Fibroblast of lung (primary cell): ENCODE results near the gene SLC16A6.

Experiments used
- CTCF ChIP-seq, 2 donors: IDR thresholded peaks in 1 of 2; conservative IDR thresholded peaks in 1 of 2; 1 replicate in 1 of 2; 2 replicates in 1 of 2; pipeline ENCODE4 v1.5.1; 2011 to 2012; ENCODE audit warnings: low read length in 2 of 2, control low read depth in 1 of 2, inconsistent platforms in 1 of 2, low read depth in 1 of 2, mild to moderate bottlenecking in 1 of 2
- EZH2 ChIP-seq: IDR thresholded peaks from 2 replicates; pipeline ENCODE4 v1.5.1; 2012; ENCODE audit warnings: low read length, control low read depth, mild to moderate bottlenecking; ENCODE audit errors: missing control alignments

- no peak for TF ChIP-seq CTCF (conservative IDR thresholded peaks at IDR 0.05 in 1 of 2, IDR thresholded peaks at IDR 0.05 in 1 of 2; ENCODE audit: low read depth in 1 of 2, low read length in 2 of 2)
- TF ChIP-seq EZH2: no peak
Measured at GRCh38 chr17:68322630-68323029, 31.7 kb upstream of the SLC16A6 start.
